ENCODE measurements around the gene XPO5. TPM values are rescaled to one million over a fixed set of nuclear protein-coding genes. Genes with fewer than 3 reads are reported as not detected.

The XPO5 gene
- total RNA-seq = 37.2 and 41.0 TPM in 2 replicates

GRCh38 chr6:43575772-43576551 lies at the start of gene XPO5, which contains the start of gene POLH:
XPO5 (minus strand) TSS chr6:43576038; CDS start chr6:43575864, 174 bp downstream.
POLH (plus strand) TSS chr6:43576185; CDS start chr6:43582320, 6,135 bp downstream.

GRCh38 chr6:43516697-43517504 lies 58.9 kb downstream of the XPO5 start, which contains the start of the genes POLR1C and YIPF3:
POLR1C (plus strand) TSS chr6:43517089; CDS start chr6:43517110, 21 bp downstream.
YIPF3 (minus strand) TSS chr6:43516926; CDS start chr6:43516807, 119 bp downstream.

GRCh38 chr6:43509984-43510826 lies 65.6 kb downstream of the XPO5 start, which contains the start of gene LRRC73:
LRRC73 (minus strand) TSS chr6:43510346; CDS start chr6:43509785, 561 bp downstream.

DNA sequence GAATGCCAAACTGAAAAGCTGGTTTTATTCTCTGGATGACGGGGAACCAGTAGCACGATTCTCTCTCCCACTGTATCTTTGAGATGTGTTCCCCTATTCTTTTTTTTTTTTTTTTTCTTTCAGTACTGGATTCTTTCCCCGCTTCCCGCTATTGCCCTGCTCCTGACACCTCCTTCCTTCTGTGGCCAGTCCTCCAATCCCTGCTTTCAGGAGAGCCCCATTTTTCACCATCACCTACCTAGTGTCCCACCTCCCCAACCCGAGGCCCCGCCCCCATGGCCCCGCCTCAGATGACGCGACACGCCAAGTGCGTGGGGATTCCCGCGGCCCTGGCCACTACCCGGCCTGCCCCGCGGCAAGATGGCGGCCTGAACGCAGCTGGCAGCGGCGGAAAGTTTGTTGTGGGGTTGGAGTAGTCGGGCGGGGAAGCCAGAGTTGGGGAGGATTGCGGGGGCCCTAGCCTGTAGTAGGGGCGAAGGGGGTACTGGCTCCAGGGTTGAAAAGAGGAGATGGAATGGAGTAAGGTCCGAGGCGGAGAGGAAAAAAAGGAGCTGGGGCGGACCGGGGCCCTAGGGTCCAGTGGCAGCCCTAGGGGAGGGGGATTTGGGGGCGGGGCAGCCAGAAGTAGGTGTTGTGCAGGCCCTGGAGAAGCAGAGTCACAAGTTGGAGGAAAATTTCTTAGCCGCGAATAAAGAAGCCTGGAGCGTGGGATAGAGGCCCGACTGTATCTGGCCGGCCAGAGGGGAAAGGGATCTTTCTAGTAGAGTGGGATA lies 98.4 kb downstream of the XPO5 start, which contains the start of gene TJAP1:
Gene TJAP1, plus strand, starts transcription at position 336 of the 773 bp plus-strand sequence. CDS start 21,432 bp downstream, outside the sequence.

Small RNAs within 50 kb of the gene (small RNA-seq; reads per million reads assigned to genes)
- gene RF00426 (not detected), gene RNU6-1113P (not detected)

Other genes starting within 250 kb of the XPO5 start
- gene ZNF318, start 206.4 kb downstream of the XPO5 start, total RNA-seq = 8.8 and 9.6 TPM in 2 replicates
- 21.1 and 23.8 TPM in 2 replicates for gene ABCC10, start 148.5 kb downstream of the XPO5 start, total RNA-seq
- gene DLK2, start 120.5 kb downstream of the XPO5 start, total RNA-seq = 0.33 TPM in 1 of 2 replicates, not detected in the other
- 15.4 and 16.0 TPM in 2 replicates for gene TJAP1, start 98.5 kb downstream of the XPO5 start, total RNA-seq
- 0.19 and 0.65 TPM in 2 replicates for gene LRRC73, start 65.7 kb downstream of the XPO5 start, total RNA-seq
- gene YIPF3, start 59.1 kb downstream of the XPO5 start, total RNA-seq = 131 and 133 TPM in 2 replicates
- gene POLR1C, start 58.9 kb downstream of the XPO5 start, total RNA-seq = 34.9 and 39.5 TPM in 2 replicates
- 28.7 and 38.1 TPM in 2 replicates for gene POLH, start 147 bp upstream of the XPO5 start, total RNA-seq
- 48.7 and 51.8 TPM in 2 replicates for gene GTPBP2, start 53.2 kb upstream of the XPO5 start, total RNA-seq
- 37.6 and 49.6 TPM in 2 replicates for gene MAD2L1BP, start 59.8 kb upstream of the XPO5 start, total RNA-seq
- gene RSPH9, start 69.0 kb upstream of the XPO5 start, total RNA-seq = under 0.01 and 0.19 TPM in 2 replicates
- gene MRPS18A, start 111.8 kb upstream of the XPO5 start, total RNA-seq = 44.1 and 55.5 TPM in 2 replicates
- 13.2 and 29.1 TPM in 2 replicates for gene VEGFA, start 194.2 kb upstream of the XPO5 start, total RNA-seq